22Rv1 (cell line): ENCODE results near the gene ACAP3.

Experiments
- ZFX ChIP-seq: fragments of 450-650 bp; IDR thresholded peaks from 2 replicates; pipeline ENCODE4 v1.6.1; 2017; ENCODE audit warnings: antibody characterized with exemption, borderline replicate concordance
- TF ChIP-seq, protein P1 (sequence below): fragments of 450-650 bp; IDR thresholded peaks from 2 replicates; pipeline ENCODE4 v1.5.1; 2017; ENCODE audit warnings: mild to moderate bottlenecking

- TF ChIP-seq, protein P1, sequence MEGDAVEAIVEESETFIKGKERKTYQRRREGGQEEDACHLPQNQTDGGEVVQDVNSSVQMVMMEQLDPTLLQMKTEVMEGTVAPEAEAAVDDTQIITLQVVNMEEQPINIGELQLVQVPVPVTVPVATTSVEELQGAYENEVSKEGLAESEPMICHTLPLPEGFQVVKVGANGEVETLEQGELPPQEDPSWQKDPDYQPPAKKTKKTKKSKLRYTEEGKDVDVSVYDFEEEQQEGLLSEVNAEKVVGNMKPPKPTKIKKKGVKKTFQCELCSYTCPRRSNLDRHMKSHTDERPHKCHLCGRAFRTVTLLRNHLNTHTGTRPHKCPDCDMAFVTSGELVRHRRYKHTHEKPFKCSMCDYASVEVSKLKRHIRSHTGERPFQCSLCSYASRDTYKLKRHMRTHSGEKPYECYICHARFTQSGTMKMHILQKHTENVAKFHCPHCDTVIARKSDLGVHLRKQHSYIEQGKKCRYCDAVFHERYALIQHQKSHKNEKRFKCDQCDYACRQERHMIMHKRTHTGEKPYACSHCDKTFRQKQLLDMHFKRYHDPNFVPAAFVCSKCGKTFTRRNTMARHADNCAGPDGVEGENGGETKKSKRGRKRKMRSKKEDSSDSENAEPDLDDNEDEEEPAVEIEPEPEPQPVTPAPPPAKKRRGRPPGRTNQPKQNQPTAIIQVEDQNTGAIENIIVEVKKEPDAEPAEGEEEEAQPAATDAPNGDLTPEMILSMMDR = no peak
- TF ChIP-seq ZFX = no peak
These were observed 44.0 kb upstream of the ACAP3 start for GRCh38 chr1:1351511-1352427.
